Stimulated activated naive CD8-positive, alpha-beta T cell treated with anti-CD3 and anti-CD28 coated beads, Interleukin-15, Interleukin-2, amounts not matched to agents 100 U/mL and 50 U/mL, for 24 hours (primary cell): ENCODE data around the gene PAX3.

Experiments
- ATAC-seq: fragments of 150-1000 bp; cut with Tn5 transposase; one replicate; pipeline ENCODE4 v1.10.0; 2021
- DNase-seq: peaks from one replicate; pipeline ENCODE4 v3.0.0; 2021

Gene PAX3

DNA sequence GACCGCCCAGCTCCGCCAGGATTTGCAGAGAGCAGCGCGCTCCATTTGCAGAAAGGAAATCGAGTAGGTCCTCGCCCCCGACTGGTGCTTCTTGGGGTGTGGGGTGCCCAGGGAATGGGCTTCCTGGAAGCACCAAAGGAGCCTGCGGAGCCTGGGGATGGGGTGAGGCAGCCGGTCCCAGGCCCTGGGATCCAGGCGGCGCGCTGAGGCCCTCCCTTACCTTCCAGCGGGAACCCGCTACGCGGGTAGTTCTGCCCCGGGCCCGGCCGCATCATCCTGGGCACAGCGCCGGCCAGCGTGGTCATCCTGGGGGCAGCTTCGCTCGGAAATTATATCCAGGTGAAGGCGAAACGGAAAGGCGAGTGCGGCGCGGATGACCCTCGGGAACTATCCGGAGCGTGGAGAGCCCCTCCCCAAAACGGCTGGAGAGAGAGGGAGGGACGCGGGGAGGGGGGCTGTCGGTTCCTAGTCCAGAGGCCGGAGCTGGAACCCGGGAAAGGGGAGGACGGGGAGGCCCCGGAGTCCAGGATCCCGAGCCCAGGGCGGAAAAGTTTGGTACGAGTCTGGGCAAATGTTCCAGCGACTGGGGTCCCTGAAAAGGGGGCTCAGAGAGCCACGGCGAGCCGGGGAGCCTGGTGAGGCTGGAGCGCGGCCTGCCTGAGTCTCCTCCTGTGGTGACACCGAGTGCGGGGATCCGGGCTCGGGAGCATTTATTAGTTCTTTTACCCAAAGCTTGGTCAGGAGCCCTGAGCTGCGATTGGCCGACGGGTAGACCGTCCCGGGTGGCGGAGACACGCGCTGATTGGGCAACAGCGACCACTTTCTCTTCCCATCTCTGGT is at the start of gene PAX3:
Gene PAX3 (minus strand): TSS at position 688 of the 840 bp plus-strand sequence. CDS start 383 bp downstream, at position 305.
- ATAC-seq, result no peak
- no peak for DNase-seq

DNA sequence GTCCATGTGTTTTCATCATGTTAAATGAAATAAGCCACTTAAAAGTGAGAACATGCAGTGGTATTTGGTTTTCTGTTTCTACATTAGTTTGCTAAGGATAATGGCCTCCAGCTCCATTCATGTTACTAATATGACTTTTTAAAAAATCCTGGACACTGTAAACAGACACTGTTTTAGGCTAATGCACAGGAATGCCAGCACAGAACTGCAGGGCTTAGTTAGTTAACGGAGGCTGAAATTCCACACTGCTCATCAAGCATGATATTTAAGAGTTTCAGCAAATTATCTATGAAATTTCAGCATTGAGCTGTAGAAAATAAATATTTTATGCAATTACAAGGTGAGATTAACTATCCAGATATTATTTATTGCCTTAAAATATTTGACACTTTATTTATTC is 42.5 kb upstream of the PAX3 start:
- DNase-seq (no peak), ATAC-seq (no peak)

DNA sequence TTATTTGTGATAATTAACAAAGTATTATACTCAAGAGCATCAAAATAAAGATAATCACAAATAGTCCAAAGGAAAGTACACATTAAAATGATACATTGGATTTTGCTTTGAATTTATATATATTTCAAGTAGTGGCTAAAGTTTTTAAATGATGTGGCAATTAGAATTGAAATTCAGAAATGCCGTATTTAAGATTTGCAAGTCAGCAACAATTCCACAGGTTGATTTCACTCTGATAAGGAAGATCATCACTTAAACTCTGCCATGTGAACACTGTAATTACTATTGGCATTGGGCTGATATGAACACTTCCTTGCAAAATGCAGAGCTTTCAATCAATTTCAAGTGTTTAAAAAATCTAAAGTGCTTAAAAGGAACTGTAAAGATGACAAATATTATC is 39.6 kb upstream of the PAX3 start:
- ATAC-seq, result no peak
- no peak for DNase-seq

DNA sequence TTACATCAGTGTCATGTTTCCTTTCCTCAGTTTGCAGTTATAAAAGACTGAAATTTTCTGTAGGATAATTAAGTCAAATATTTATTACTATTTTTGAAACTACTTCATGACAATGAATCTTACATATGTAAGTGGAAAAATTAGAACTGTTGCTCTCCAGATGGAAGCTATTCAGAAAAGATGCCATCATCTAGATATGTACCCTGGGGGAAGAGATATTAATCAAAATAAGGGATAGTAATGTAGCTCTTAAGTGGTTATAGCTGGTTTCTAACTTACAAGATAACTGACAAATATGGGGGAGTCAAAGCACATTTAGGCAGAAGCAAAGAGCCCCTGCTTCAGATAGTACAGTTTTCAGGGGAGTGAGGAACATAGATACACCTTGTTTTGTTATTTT is 38.1 kb upstream of the PAX3 start:
- ATAC-seq (no peak), DNase-seq (no peak)

DNA sequence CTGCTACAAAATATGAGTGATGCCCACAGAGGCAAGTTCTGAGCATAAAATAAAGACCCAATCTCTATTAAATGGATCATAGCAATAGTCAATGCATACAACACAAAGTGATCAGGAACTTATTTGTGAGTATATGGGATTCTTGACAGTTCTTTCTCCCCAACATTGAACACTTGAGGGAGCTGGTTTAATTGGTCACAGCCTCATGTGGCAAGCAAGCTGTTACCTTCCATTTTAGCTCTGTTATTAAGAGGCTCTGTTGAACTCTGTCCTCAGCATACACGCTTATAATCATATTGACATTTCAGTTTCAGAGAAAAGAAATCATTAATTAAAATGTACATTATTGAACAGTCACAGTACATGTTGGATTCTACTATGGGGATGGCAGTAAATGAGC is 37.6 kb upstream of the PAX3 start:
- ATAC-seq (no peak), DNase-seq (no peak)

GRCh38 chr2:222334914-222335313 is 36.1 kb upstream of the PAX3 start:
- no peak for ATAC-seq

GRCh38 chr2:222333397-222333796 is 34.6 kb upstream of the PAX3 start:
- DNase-seq (no peak), ATAC-seq (no peak)

More at GRCh38 chr2:222334914-222335313, 36.1 kb upstream of the PAX3 start:
- no peak for DNase-seq

GRCh38 chr2:222332116-222332515 is 33.3 kb upstream of the PAX3 start:
- no peak for DNase-seq
- no peak for ATAC-seq

GRCh38 chr2:222330910-222331309 is 32.1 kb upstream of the PAX3 start:
- no peak for DNase-seq
- ATAC-seq, result no peak

- DNase-seq (no peak), ATAC-seq (no peak)
These were observed 23.4 kb upstream of the PAX3 start for GRCh38 chr2:222322236-222322635.

DNA sequence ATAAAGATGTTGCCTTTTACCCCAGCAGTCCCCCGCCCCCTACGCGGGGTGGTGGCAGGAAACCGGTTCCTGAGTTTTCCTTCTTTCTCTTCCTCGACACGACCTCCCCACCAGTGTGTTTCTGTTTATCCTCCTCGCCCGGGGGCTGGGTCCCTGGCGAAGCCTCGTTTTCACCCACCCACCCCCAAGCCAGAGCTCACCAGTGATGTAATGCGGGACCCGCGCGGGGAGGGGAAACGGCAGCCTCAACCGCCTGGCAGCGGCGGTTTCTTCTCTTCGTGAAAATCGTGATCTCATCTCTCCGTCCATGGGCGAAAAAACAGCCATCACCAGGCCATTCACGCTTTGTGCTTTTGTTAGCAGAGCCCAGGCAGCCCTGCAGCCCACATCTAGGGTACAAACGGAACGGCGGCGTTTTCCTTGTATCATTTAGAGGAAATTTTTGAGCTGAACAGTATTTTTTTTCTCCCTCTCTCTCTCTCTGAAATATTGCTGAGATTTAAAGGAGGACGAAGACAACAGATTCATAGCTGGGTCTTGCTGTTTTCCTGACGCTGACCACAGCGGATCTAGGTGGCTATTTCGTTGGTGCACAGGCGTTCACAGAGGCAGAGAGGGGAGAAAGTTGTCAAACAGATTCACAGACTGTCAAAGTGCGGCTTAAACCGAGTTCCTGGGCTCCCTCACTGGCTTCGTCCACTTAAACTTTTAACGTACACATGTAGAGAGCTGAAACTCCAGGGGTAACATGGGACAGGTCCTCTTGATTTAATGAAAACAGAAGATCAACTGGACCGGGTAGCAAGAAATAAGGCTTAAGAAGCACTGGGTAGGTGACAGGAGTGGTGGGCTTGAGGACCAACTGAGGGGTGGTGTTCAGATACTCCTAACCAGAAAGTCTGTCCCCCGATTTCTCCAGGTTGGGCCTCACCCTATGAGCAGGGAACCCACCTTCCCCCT is 21.9 kb upstream of the PAX3 start:
- no peak for ATAC-seq
- no peak for DNase-seq

DNA sequence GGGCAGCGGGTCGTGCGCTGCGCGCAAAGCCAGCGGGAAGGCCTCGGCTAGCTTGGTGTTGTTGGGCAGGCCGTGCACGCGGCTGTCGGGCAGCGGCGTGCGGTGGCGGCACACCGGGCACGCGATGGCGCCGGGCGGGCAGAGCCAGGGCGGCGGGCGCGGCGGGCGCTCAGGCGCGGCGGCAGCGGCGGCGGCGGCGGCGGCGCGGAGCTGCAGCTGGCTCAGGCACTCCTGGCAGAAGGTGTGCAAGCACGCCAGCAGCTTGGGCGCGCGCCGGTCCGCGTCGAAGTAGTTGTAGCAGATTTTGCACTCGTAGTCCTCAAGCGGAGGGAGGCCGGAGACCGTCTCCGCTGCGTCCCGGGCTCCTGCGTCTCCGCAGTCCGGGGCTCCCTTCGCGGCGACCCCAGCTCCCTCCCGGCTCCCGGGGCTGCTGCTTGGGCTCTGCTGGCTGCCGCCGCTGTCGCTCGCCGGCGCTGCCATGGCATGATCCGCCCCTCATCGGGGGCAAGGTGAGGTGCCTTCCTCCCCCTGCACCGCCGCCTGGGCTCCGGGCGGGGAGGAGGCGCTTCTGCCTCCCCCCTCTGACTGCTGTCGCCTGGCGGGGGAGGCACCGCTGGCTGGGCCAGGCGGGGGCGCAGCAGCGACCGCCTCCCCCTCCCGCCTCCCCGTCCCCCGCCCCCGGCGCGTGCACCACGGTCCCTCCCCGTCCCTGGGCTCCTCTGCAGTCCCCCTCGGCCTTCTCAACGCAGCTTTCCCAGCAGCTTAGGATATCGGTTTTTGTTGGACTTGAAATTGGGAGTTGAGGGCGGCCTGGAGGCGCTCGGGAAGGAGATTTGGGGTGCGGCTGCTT is 21.0 kb upstream of the PAX3 start:
- DNase-seq (no peak), ATAC-seq (peak; percentile 5)

DNA sequence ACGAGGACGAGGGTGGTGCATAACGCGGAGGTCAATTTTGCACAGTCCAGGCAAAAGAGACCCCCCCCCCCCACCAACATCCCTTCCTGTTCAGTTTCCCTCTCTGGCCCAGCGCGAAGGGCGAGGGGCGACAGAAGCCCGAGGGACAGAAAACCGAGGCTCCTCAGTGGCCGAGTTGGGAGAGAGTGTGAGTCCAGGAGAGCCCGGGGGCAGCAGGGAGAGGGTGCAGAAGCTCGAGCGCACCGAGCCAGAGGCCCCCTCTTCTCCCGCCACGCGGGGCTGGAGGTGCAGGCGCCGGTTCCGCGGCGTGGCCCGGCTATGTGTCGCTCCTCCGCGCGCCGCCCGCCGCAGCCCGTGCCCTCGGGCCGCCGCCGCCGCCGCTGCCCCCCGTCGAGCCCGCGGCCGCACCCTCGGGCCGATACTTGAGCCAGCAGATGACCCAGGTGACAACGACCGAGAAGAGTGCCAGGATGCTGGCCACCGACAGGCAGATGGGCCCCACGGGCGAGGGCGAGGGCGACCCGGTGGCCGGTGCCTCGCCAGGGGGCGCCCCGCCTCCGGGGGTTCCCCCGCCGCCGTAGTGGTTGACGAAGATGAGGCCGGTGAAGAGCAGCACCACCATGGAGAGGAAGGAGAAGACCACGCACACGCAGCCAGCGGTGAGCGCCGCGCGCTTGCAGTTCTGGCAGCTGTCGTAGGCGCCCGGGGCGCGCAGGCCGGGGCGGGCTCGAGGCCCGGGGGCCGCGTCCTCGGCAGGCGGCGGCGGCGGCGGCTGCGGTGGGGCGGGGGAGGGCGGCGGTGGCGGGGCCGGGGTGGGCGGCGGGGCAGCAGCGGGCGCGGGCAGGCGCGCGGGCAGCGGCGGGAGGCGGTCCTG is 20.2 kb upstream of the PAX3 start:
- DNase-seq (peak; percentile 50), ATAC-seq (peak; percentile 55)

GRCh38 chr2:222318026-222318711 is 19.4 kb upstream of the PAX3 start:
- peak; percentile 51 for DNase-seq
- ATAC-seq, result peak; percentile 70

DNA sequence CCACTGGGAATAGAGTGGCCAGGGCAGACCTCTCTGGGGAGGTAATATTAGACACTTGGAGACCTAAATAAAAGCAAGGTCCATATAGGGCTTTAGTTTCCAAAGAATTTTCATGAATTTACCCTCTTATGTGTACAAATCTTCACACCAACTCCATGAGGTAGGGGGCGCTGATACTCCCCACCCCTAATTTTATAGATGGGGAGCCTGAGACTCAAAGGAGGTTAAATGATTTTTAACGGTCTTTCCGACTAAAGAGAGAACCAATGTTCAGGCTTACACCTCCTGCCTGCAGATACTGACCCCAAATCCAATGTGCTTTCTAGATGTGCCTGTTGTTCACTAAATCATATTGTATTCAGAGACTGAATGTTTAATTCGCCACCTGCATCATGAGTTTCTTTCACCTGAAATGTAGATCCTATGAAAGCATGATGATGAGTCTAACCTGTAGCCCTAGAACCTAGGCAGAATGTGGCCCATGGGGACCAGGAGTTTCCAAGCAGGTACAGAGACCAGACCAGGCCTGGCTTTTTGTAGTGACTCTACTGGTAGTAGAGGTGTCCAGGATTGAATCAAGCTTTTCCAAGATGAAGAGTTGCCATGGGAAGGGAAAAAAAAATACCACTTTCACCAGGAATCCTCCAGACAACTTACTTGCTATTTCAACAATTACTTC is 16.8 kb upstream of the PAX3 start:
- DNase-seq (no peak), ATAC-seq (no peak)

- no peak for ATAC-seq
- no peak for DNase-seq
These were observed 15.0 kb upstream of the PAX3 start for GRCh38 chr2:222313816-222314215.

- DNase-seq, result no peak
These were observed 13.4 kb upstream of the PAX3 start for GRCh38 chr2:222311978-222312738.

GRCh38 chr2:222311319-222311977 is 12.7 kb upstream of the PAX3 start:
- no peak for DNase-seq
- no peak for ATAC-seq

More at GRCh38 chr2:222311978-222312738, 13.4 kb upstream of the PAX3 start:
- no peak for ATAC-seq
